H1 (cell line): ENCODE measurements around the gene NDUFAF7. TPM values are rescaled to one million over a fixed set of nuclear protein-coding genes. Genes with fewer than 3 reads are reported as not detected.
A peak's percentile ranks its signal among the peaks of the same experiment; 100 is the strongest.
"Not testable (repeated sequence)": the region's sequence is repeated elsewhere in the genome, so short reads cannot be mapped to it uniquely, and the experiment has no call there.

Experiments used
- CTCF ChIA-PET: fragments of 300-600 bp; sonication (Branson Sonifier 250); formaldehyde crosslinking; loops from one replicate; lab custom pipeline; 2021; ENCODE audit not compliant: partially characterized antibody; lab: Charles Lee
- POLR2A ChIA-PET: fragments of 300-600 bp; sonication (Branson Sonifier 250); formaldehyde crosslinking; loops from one replicate; lab custom pipeline; 2021; ENCODE audit warnings: inconsistent platforms; ENCODE audit not compliant: partially characterized antibody; lab: Charles Lee
- DNase-seq, 2 experiments: peaks; one replicate each; pipeline versions ENCODE4 v3.0.0 to v3.0.0-alpha.2; 2010 to 2022; ENCODE audit warnings: low spot score in 2 of 2, low read depth in 1 of 2, mixed read lengths in 1 of 2
- FAIRE-seq: peaks from 2 replicates; lab custom pipeline; 2011; peaks lifted over from hg19 to GRCh38; lab: Jason Lieb, UNC
- H2AFZ ChIP-seq: 2 replicates; pipeline ENCODE4 v1.8.1; 2012; ENCODE audit warnings: low read length, inconsistent platforms
- H2AK5ac ChIP-seq: 2 replicates; pipeline ENCODE4 v1.6.1; 2013; ENCODE audit warnings: low read depth, low read length
- H2BK120ac ChIP-seq: replicated peaks from 2 replicates; pipeline ENCODE3; 2013; ENCODE audit warnings: low read depth, low read length, inconsistent platforms
- H2BK12ac ChIP-seq: 2 replicates; pipeline ENCODE4 v1.6.1; 2013; ENCODE audit warnings: low read depth, low read length
- H2BK15ac ChIP-seq: 2 replicates; pipeline ENCODE4 v1.6.1; 2013; ENCODE audit warnings: low read length
- H2BK20ac ChIP-seq: 2 replicates; pipeline ENCODE4 v1.6.1; 2013; ENCODE audit warnings: low read length
- H2BK5ac ChIP-seq: 2 replicates; pipeline ENCODE4 v1.6.1; 2013; ENCODE audit warnings: low read depth, low read length
- H3K14ac ChIP-seq: 2 replicates; pipeline ENCODE4 v1.6.1; 2013; ENCODE audit warnings: inconsistent platforms; ENCODE audit not compliant: insufficient read length
- H3K18ac ChIP-seq: 2 replicates; pipeline ENCODE4 v1.6.1; 2013; ENCODE audit warnings: low read length; ENCODE audit errors: extremely low read depth
- H3K23ac ChIP-seq: 2 replicates; pipeline ENCODE4 v1.6.1; 2013; ENCODE audit warnings: inconsistent platforms; ENCODE audit not compliant: insufficient read length
- H3K23me2 ChIP-seq: 2 replicates; pipeline ENCODE4 v1.6.1; 2013; ENCODE audit warnings: low read depth, low read length
- H3K27ac ChIP-seq: 2 replicates; pipeline ENCODE4 v1.6.1; 2011; ENCODE audit warnings: low read depth, low read length, inconsistent platforms
- H3K27me3 ChIP-seq, 4 experiments: replicated peaks in 1 of 4; 1 replicate in 1 of 4; 2 replicates in 3 of 4; pipeline versions ENCODE4 v1.6.1 to v1.8.1; 2011 to 2013; ENCODE audit warnings: low read length in 3 of 4, mild to moderate bottlenecking in 3 of 4, inconsistent platforms in 2 of 4, mixed read lengths in 2 of 4, moderate library complexity in 1 of 4; ENCODE audit not compliant: control insufficient read depth in 3 of 4, insufficient read depth in 3 of 4; ENCODE audit errors: extremely low read depth in 1 of 4
- H3K36me3 ChIP-seq, 4 experiments: 2 replicates each; pipeline versions ENCODE4 v1.6.1 to v1.8.1; 2011 to 2013; ENCODE audit warnings: mild to moderate bottlenecking in 4 of 4, low read length in 3 of 4, moderate library complexity in 2 of 4, control low read depth in 1 of 4, inconsistent platforms in 1 of 4; ENCODE audit not compliant: insufficient read depth in 4 of 4, control insufficient read depth in 2 of 4
- H3K4ac ChIP-seq: replicated peaks from 2 replicates; pipeline ENCODE3; 2013; ENCODE audit warnings: low read length, low read depth, mixed read lengths, inconsistent platforms; ENCODE audit not compliant: insufficient read length
- H3K4me1 ChIP-seq, 4 experiments: replicated peaks in 1 of 4; 1 replicate in 1 of 4; 2 replicates in 3 of 4; pipeline versions ENCODE4 v1.6.1 to v1.8.1; 2011 to 2013; ENCODE audit warnings: low read length in 3 of 4, inconsistent platforms in 2 of 4, mixed read lengths in 1 of 4; ENCODE audit not compliant: insufficient read depth in 4 of 4, control insufficient read depth in 3 of 4
- H3K4me2 ChIP-seq, 2 experiments: 2 replicates each; pipeline versions ENCODE4 v1.6.1 to v1.8.1; 2011 to 2013; ENCODE audit warnings: low read depth in 2 of 2, low read length in 2 of 2, control low read depth in 1 of 2, inconsistent platforms in 1 of 2, mild to moderate bottlenecking in 1 of 2; ENCODE audit not compliant: insufficient read depth in 1 of 2
- H3K4me3 ChIP-seq, 4 experiments: fragments of 200-600, 300-600 bp in 1 of 4; sonication (generic), shearing (Covaris generic), sonication (Bioruptor Twin) in 1 of 4; 2 replicates each; pipeline versions ENCODE4 v1.5.1 to v1.8.1; 2011 to 2016; ENCODE audit warnings: low read length in 4 of 4, low read depth in 3 of 4, control low read depth in 2 of 4, inconsistent platforms in 2 of 4, mild to moderate bottlenecking in 2 of 4, mixed read lengths in 1 of 4, moderate library complexity in 1 of 4; ENCODE audit not compliant: insufficient read depth in 2 of 4; ENCODE audit errors: extremely low read depth in 1 of 4
- H3K56ac ChIP-seq: replicated peaks from 2 replicates; pipeline ENCODE3; 2013; ENCODE audit warnings: low read depth, mild to moderate bottlenecking, mixed read lengths, low read length, inconsistent platforms; ENCODE audit not compliant: insufficient read length
- H3K79me1 ChIP-seq: 2 replicates; pipeline ENCODE4 v1.6.1; 2013; ENCODE audit warnings: low read depth, low read length, control low read depth
- H3K79me2 ChIP-seq, 2 experiments: 2 replicates each; pipeline versions ENCODE4 v1.6.1 to v1.8.1; 2012 to 2013; ENCODE audit warnings: low read length in 2 of 2, mild to moderate bottlenecking in 2 of 2, inconsistent platforms in 1 of 2; ENCODE audit not compliant: insufficient read depth in 2 of 2, control insufficient read depth in 1 of 2
- H3K9ac ChIP-seq, 4 experiments: replicated peaks in 1 of 4; 1 replicate in 1 of 4; 2 replicates in 3 of 4; pipeline versions ENCODE4 v1.6.1 to v1.8.1; 2011 to 2013; ENCODE audit warnings: low read depth in 3 of 4, low read length in 3 of 4, control low read depth in 2 of 4, mild to moderate bottlenecking in 2 of 4, moderate library complexity in 2 of 4, inconsistent platforms in 1 of 4; ENCODE audit errors: extremely low read depth in 1 of 4
- H3K9me3 ChIP-seq, 2 experiments: 2 replicates each; pipeline versions ENCODE4 v1.6.1 to v1.8.1; 2012 to 2013; ENCODE audit warnings: mild to moderate bottlenecking in 2 of 2, moderate library complexity in 2 of 2, control low read depth in 1 of 2, inconsistent platforms in 1 of 2, low read depth in 1 of 2, low read length in 1 of 2, mixed read lengths in 1 of 2; ENCODE audit not compliant: insufficient read depth in 2 of 2
- H4K20me1 ChIP-seq, 2 experiments: replicated peaks in 1 of 2; 2 replicates each; pipeline versions ENCODE3 to v1.8.1; 2011 to 2013; ENCODE audit warnings: inconsistent platforms in 2 of 2, low read length in 2 of 2, mild to moderate bottlenecking in 1 of 2; ENCODE audit not compliant: insufficient read depth in 2 of 2, control insufficient read depth in 1 of 2
- H4K5ac ChIP-seq: 2 replicates; pipeline ENCODE4 v1.6.1; 2013; ENCODE audit warnings: low read length, low read depth, mixed read lengths, inconsistent platforms; ENCODE audit not compliant: insufficient read length
- H4K8ac ChIP-seq: 2 replicates; pipeline ENCODE4 v1.8.0; 2013; ENCODE audit warnings: mild to moderate bottlenecking, moderate library complexity, low read length, inconsistent platforms; ENCODE audit not compliant: insufficient read depth; ENCODE audit errors: extremely low read depth
- H4K91ac ChIP-seq: replicated peaks from 2 replicates; pipeline ENCODE3; 2013; ENCODE audit warnings: low read length, mixed read lengths, inconsistent platforms; ENCODE audit not compliant: insufficient read length
- WGBS, 2 experiments: shearing (Covaris generic) in 1 of 2; methylation state at CpG; one replicate each; pipeline versions ENCODE4 v1.1.6 to v1.1.7; 2013 to 2015; ENCODE audit warnings: low lambda C conversion rate in 2 of 2, mixed read lengths in 2 of 2, inconsistent platforms in 1 of 2, low coverage in 1 of 2, missing lambda C conversion rate in 1 of 2; ENCODE audit not compliant: insufficient replicate concordance in 2 of 2, insufficient coverage in 1 of 2, insufficient read length in 1 of 2; ENCODE audit errors: extremely low coverage in 1 of 2, missing lambda C conversion rate in 1 of 2; 5-methylcytosine and 5-hydroxymethylcytosine counted together
- polyA plus RNA-seq, 7 experiments: library from polyadenylated mRNA; depleted of rRNA in 3 of 7; stranded (reverse) in 5 of 7; unstranded in 2 of 7; fragments of >200 nt in 5 of 7; fragments of 200-250 nt in 2 of 7; gene quantifications; 1 replicate in 5 of 7; 2 replicates in 1 of 7; 4 replicates in 1 of 7; pipeline versions ENCODE4 v1.2.1 to v1.2.3, GENCODE V29; 2011 to 2013; ENCODE audit warnings: missing spikeins in 2 of 7, mixed read lengths in 2 of 7
- total RNA-seq: library from RNA; stranded (reverse); fragmentation: NEBNext Ultra II Directional; extraction: Animal tissue kit (Norgen Biotek cat#: 25700); gene quantifications from 2 replicates; pipeline ENCODE4 v1.2.1, GENCODE V29; 2021

The NDUFAF7 gene
- total and polyA plus RNA-seq, 2 of the 8 experiments (the other 6 are each of a cell fraction or from before 2014, with no cell fraction given): 50.2 to 56.0 TPM

GRCh38 chr2:37195862-37196319 lies 35.6 kb upstream of the NDUFAF7 start:
- Histone ChIP-seq H3K4me2 (peak overlapping the region; percentile 48 to 76), H3K79me2 (peaks cover 5 to 29% of the 10 kb centered on the region in 2 experiments; a peak in 3 of 4 replicates), H3K4me3 (peak overlapping the region in 3 of 4 experiments; percentile 65 to 87 (median 72); a peak in 4 of 8 replicates), H3K36me3 (peaks cover 0 to 12% (median 3%) of the 10 kb centered on the region in 4 experiments; a peak in 1 of 8 replicates), H3K4me1 (peaks cover 5 to 29% (median 12%) of the 10 kb centered on the region in 4 experiments; a peak in 6 of 7 replicates)
- ChIA-PET CTCF (interaction anchor here (0.6 to 8.8 kb wide), 2 partner anchors 28 to 861 kb away, joined by 3 to 48 read pairs; no protein-coding TSS in a partner anchor), POLR2A (interaction anchor here (1.4 to 1.6 kb wide), 3 partner anchors 9 to 16 kb away, joined by 3 to 7 read pairs (median 4); no protein-coding TSS in a partner anchor)
- not testable (repeated sequence) for H3K14ac ChIP-seq, H4K8ac ChIP-seq, H4K91ac ChIP-seq, H3K23me2 ChIP-seq, H3K27me3 ChIP-seq, H2BK5ac ChIP-seq, H3K79me1 ChIP-seq, FAIRE-seq, H4K5ac ChIP-seq, H3K18ac ChIP-seq, H2BK120ac ChIP-seq, H2BK15ac ChIP-seq, H2AK5ac ChIP-seq, H3K9ac ChIP-seq, H2BK20ac ChIP-seq, H3K4ac ChIP-seq, H3K56ac ChIP-seq, H4K20me1 ChIP-seq, H2BK12ac ChIP-seq, H2AFZ ChIP-seq, H3K27ac ChIP-seq, DNase-seq, H3K23ac ChIP-seq, H3K9me3 ChIP-seq
- WGBS, 2 experiments: 92% methylated on average over 20 of the region's 20 CpGs; no CpG with 5 or more reads in 1 of the 2 experiments
